ENCODE results near the gene APOBEC3B. TPM values are rescaled to one million over a fixed set of nuclear protein-coding genes. Genes with fewer than 3 reads are reported as not detected.

Gene APOBEC3B
- total and polyA plus RNA-seq, 2 of the 8 experiments (the other 6 are each of a cell fraction or from before 2014, with no cell fraction given) = 14.2 to 74.9 TPM

GRCh38 chr22:39010946-39011345 is 28.8 kb downstream of the APOBEC3B start:
- peak overlapping the region; percentile 46; the same call in 1 of the 2 replicates for H4K8ac ChIP-seq (ENCODE audit: extremely low read depth, insufficient read depth, low read length)
- H2AK5ac ChIP-seq (ENCODE audit: low read depth, low read length) = no peak overlapping the region
- no peak overlapping the region for H3K18ac ChIP-seq (ENCODE audit: extremely low read depth, low read length)
- no peaks in the 10 kb centered on the region for H3K27me3 ChIP-seq (replicated peaks in 1 of 4; ENCODE audit: control insufficient read depth in 3 of 4, extremely low read depth in 1 of 4, insufficient read depth in 3 of 4, low read length in 3 of 4)
- DNase-seq (ENCODE audit: low read depth in 1 of 2, low spot score in 2 of 2) (no peak), FAIRE-seq (no peak)
- no peak overlapping the region for H3K4me2 ChIP-seq (ENCODE audit: insufficient read depth in 1 of 2, low read depth in 2 of 2, low read length in 2 of 2)
- no peaks in the 10 kb centered on the region for H3K9me3 ChIP-seq (ENCODE audit: insufficient read depth in 2 of 2, low read depth in 1 of 2, low read length in 1 of 2)
- no peak overlapping the region for H4K91ac ChIP-seq (replicated peaks; ENCODE audit: insufficient read length, low read length)
- WGBS, 2 experiments (ENCODE audit: extremely low coverage in 1 of 2, insufficient coverage in 1 of 2, insufficient read length in 1 of 2, insufficient replicate concordance in 2 of 2, low coverage in 1 of 2, low lambda C conversion rate in 2 of 2, missing lambda C conversion rate in 1 of 2) = 92% methylated on average over 15 of the region's 15 CpGs; no CpG with 5 or more reads in 1 of the 2 experiments
- no peak overlapping the region for H3K56ac ChIP-seq (replicated peaks; ENCODE audit: insufficient read length, low read depth, low read length)
- H2BK15ac ChIP-seq (ENCODE audit: low read length) = no peak overlapping the region
- no peak overlapping the region for H4K5ac ChIP-seq (ENCODE audit: insufficient read length, low read depth, low read length)
- H2BK12ac ChIP-seq (ENCODE audit: low read depth, low read length) = no peak overlapping the region
- no peak overlapping the region for H3K9ac ChIP-seq (replicated peaks in 1 of 4; ENCODE audit: extremely low read depth in 1 of 4, low read depth in 3 of 4, low read length in 3 of 4)
- peaks cover 2 to 15% (median 6%) of the 10 kb centered on the region in 4 experiments; a peak in 5 of 7 replicates for H3K4me1 ChIP-seq (replicated peaks in 1 of 4; ENCODE audit: control insufficient read depth in 3 of 4, insufficient read depth in 4 of 4, low read length in 3 of 4)
- no peaks in the 10 kb centered on the region for H3K23me2 ChIP-seq (ENCODE audit: low read depth, low read length)
- no peaks in the 10 kb centered on the region for H3K36me3 ChIP-seq (ENCODE audit: control insufficient read depth in 2 of 4, insufficient read depth in 4 of 4, low read length in 3 of 4)
- POLR2A ChIA-PET (ENCODE audit: partially characterized antibody) = interaction anchor here (1.1 kb wide), 1 partner anchor 20 kb away, joined by 3 read pairs; no protein-coding TSS in a partner anchor
- H2AFZ ChIP-seq (ENCODE audit: low read length) = no peak overlapping the region
- H2BK20ac ChIP-seq (ENCODE audit: low read length) = no peak overlapping the region
- H3K4ac ChIP-seq (replicated peaks; ENCODE audit: insufficient read length, low read depth, low read length) = no peak overlapping the region
- TF ChIP-seq RAD21 (IDR thresholded peaks at IDR 0.05 in 1 of 2, conservative IDR thresholded peaks at IDR 0.05 in 1 of 2; ENCODE audit: low read depth in 2 of 2, low read length in 2 of 2) = no peak
- no peak for TF ChIP-seq EGR1 (IDR thresholded peaks at IDR 0.05; ENCODE audit: borderline replicate concordance, low read depth, low read length)
- TF ChIP-seq SIRT6 (IDR thresholded peaks at IDR 0.05; ENCODE audit: low read length) = no peak
- TF ChIP-seq GTF2F1 (IDR thresholded peaks at IDR 0.05; ENCODE audit: borderline replicate concordance, low read depth, low read length) = no peak
- no peak for TF ChIP-seq POLR2AphosphoS5 (IDR thresholded peaks at IDR 0.05; ENCODE audit: low read depth, low read length)
- TF ChIP-seq CTCF (IDR thresholded peaks at IDR 0.05; ENCODE audit: control extremely low read depth in 1 of 3, insufficient read depth in 1 of 3, low read depth in 1 of 3, low read length in 3 of 3) = no peak
- H4K20me1 ChIP-seq (replicated peaks in 1 of 2; ENCODE audit: control insufficient read depth in 1 of 2, insufficient read depth in 2 of 2, low read length in 2 of 2) = no peaks in the 10 kb centered on the region
- no peak overlapping the region for H3K14ac ChIP-seq (ENCODE audit: insufficient read length)
- H2BK120ac ChIP-seq (replicated peaks; ENCODE audit: low read depth, low read length) = no peak overlapping the region
- H3K27ac ChIP-seq (ENCODE audit: low read depth, low read length) = no peak overlapping the region
- no peak overlapping the region for H3K23ac ChIP-seq (ENCODE audit: insufficient read length)
- no peaks in the 10 kb centered on the region for H3K79me2 ChIP-seq (ENCODE audit: control insufficient read depth in 1 of 2, insufficient read depth in 2 of 2, low read length in 2 of 2)
- no peaks in the 10 kb centered on the region for H3K79me1 ChIP-seq (ENCODE audit: low read depth, low read length)
- H2BK5ac ChIP-seq (ENCODE audit: low read depth, low read length) = no peak overlapping the region
- CTCF ChIA-PET (ENCODE audit: partially characterized antibody) = interaction anchor here (1.2 kb wide), 1 partner anchor 242 kb away, joined by 3 read pairs; no protein-coding TSS in a partner anchor
- H3K4me3 ChIP-seq (ENCODE audit: extremely low read depth in 1 of 4, insufficient read depth in 2 of 4, low read depth in 3 of 4, low read length in 4 of 4) = no peak overlapping the region
